Activated CD4-positive, CD25-positive, alpha-beta regulatory T cell treated with anti-CD3 and anti-CD28 coated beads, Interleukin-2, amount 50 U/mL, for 16 hours (primary cell): Measurements from ENCODE around the gene TMEM114.

Source experiments
- DNase-seq: peaks from one replicate; pipeline ENCODE4 v3.0.0-alpha.2; 2020; ENCODE audit warnings: low read depth, low spot score

TMEM114 gene

DNA sequence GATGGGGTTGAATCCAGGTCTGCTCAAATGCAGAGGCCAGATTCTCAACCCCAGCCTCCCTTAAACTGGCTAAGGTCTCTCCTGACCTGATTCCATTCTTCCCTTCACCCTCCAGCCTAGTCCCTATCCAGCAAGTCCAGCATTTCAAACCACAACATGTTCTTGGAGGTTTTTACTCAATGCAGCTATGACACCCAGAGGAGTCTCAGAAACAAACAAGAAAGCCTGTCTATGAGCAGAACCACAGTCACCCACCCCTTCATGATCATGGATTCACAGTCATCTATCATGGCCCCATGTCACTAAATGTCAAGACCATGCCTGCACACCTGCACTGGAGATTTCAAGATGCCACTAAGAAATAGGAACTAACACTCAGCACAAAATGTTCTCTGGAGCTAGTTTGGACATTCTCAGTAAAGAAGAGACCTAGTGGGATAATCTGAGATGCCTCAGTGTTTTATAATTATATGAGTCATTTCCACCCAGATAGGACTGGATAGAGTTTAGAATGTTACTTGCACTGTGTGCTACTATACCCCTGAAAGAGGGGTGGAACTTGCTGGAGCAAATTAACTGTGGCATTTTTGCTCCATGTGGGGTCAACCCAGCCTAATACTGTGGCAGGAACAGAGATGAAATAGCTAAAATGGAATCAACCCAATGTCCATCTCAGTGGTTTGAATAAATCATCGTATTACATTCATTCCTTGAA, 21.7 kb upstream of the TMEM114 start:
- no peak for DNase-seq

- no peak for DNase-seq
Observed at GRCh38 chr16:8611122-8611521, 20.8 kb upstream of the TMEM114 start.

DNA sequence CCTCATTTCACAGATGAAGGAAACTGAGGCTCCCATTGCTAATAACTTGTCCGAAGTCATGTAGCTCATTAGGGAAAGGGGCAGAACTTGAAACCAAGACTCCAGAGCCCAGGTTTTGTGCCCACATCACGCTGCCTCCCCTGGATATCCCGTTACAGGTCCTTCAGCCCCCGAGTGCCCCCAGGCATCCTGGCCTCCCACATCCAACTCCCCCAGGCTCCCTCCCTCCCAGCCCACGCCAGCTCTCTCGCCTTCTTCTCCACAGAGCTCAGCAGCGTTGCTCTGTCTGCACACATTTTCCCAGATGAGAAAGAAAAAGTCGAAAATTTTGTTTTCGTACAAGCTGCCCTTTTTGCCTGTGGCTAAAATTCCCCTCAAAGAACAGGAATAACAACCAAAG, 16.9 kb upstream of the TMEM114 start:
- no peak for DNase-seq

DNA sequence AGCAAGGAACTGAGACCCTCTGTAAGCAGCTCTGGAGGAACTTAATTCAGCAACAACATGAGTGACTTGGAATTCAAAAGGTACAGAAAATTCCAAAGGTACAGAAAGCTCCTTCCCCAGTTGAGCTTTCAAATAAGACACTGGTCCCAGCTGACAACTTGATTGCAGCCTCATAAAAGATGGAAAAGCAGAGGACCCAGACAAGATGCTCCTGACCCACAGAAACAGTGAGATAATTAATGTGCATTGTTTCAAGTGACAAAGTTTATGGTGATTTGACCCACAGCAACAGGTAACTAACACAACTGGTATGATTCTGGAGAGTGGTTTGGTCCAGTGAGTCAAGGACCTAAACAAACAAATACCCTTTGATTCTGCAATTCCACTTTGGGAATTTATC, 15.2 kb upstream of the TMEM114 start:
- DNase-seq, result no peak

GRCh38 chr16:8600144-8600775, 9.9 kb upstream of the TMEM114 start:
- DNase-seq, result no peak

GRCh38 chr16:8596581-8596980, 6.3 kb upstream of the TMEM114 start:
- no peak for DNase-seq

DNA sequence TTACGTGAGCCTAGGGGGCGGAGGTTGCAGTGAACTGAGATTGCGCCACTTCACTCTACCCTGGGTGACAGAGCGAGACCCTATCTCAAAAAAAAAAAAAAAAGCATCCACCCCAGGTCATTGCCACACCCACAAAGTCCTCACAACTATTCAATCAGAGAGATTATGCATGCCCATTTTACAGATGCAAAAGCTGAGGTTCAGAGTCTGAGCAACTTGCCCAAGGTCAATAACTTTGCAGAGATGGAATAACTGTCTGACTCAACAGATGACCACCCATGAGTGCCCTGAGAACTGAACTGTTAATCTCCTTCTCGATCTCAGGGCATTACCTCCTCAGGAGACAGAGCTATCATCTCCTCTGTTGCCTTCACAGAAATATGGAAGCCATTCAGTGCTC, 5.5 kb upstream of the TMEM114 start:
- DNase-seq, result no peak

- no peak for DNase-seq
Observed at GRCh38 chr16:8594149-8594666, 3.9 kb upstream of the TMEM114 start.

DNA sequence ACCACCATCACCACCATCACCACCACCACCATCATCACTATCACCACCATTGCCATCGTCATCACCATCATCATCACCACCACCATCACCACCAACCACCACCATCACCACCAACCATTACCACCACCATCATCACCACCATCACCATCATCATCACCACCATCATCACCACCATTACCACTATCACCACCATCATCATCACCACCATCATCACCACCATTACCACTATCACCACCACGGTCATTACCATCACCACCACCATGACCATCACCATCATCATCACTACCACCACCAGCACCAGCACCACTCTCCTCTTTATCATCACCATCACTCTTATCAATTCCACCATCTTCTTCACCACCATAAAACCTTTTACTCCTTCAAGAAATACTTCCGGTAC, 1.1 kb upstream of the TMEM114 start:
- DNase-seq, result no peak

GRCh38 chr16:8590811-8591210, 500 bp upstream of the TMEM114 start:
- DNase-seq, result no peak

DNA sequence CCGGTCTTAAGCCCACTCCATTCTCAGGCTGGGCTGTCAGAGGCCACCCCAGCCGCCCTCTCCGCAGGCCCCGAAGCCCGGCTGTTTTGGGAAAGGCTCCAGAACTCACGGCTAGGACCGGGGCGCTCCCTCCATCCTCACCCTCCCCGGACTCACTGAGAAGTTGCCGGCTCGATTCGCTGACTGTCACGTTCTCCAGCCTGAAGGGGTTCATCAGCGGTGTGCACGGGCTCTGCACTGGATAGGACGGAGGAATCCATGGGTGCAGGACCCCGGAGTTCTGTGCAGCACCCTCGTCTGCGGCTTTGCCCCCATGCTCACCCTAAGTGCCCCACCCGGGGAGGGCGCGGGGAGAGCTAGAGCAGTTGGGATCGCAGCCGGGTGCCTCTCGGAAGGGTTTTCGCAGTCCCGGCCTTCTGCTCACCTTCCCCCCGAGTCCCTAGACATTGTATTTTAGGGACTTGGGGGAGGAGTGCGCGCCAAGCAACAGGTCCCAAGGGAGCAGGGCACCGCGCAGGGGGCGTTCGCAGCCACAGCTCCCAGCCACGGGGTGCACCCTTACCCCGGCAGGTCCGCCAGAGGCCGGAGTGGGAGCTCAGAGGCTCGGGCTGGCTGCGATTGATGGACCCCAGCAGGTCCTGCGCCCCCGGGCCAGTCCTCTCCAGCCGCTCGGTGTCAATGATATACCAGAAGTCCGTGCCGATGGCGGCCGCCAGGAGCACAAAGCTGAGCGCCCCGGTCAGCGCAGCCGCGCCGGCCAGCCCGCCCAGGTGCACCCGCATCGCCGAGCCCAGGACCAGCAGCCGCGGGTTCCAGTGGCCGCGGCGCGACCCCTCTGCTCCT, 1.0 kb downstream of the TMEM114 start:
- no peak for DNase-seq

GRCh38 chr16:8588682-8589056, 1.6 kb downstream of the TMEM114 start:
- no peak for DNase-seq

- DNase-seq, result no peak
Observed at GRCh38 chr16:8587065-8587464, 3.2 kb downstream of the TMEM114 start.

DNA sequence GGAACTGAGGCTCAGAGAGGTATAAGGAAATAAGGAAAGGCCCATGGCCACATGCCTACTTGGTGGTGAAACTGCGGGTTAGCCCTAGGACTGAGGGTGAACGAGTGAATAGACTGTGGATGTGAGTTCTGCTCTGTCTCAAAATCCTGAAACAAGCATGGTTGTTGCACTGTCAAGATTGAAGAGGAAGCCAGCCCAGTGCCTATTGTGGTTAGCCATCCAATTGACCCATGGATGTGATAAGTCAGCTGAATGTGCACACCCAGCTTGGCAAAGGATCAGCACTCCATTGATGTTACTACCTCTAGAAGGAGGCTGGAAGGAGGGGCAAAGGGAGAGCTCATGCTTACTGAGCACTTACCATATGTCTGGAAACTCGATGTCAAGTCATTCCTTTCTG, 4.5 kb downstream of the TMEM114 start:
- DNase-seq, result no peak

GRCh38 chr16:8585041-8585440, 5.3 kb downstream of the TMEM114 start:
- DNase-seq, result no peak

DNA sequence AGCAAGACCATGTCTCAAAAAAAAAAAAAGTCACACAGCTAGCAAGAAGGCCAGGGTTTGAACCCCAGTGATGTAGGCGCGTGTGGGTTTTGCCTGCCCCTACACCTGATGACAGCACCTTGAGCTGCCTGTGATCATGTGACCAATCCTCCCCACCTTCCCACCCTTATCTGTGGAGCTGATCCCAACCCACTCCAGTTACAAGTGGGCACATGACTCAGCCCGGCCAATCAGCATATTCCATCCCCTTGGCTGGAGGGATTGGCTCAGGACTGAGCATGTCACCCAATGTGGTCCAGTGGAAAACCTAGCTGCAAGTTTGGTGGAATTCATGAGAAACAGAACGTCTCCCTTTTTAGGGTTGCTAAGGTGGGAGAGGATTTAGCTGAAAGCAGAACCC, 6.6 kb downstream of the TMEM114 start:
- no peak for DNase-seq

GRCh38 chr16:8583199-8583598, 7.1 kb downstream of the TMEM114 start:
- no peak for DNase-seq

GRCh38 chr16:8581831-8582580, 8.3 kb downstream of the TMEM114 start:
- DNase-seq, result no peak

- DNase-seq, result no peak
Observed at GRCh38 chr16:8579559-8579958, 10.8 kb downstream of the TMEM114 start.

- DNase-seq, result no peak
Observed at GRCh38 chr16:8577678-8578304, 12.5 kb downstream of the TMEM114 start.
